IPS DF 4.7 (cell line): Measurements from ENCODE around the gene NCAM1.

Experiments
- DNase-seq: peaks from one replicate; pipeline ENCODE4 v3.0.0-alpha.2; 2013; ENCODE audit warnings: low spot score; ENCODE audit errors: extremely low read depth

NCAM1 gene

GRCh38 chr11:113249491-113249763 lies 288.2 kb downstream of the NCAM1 start:
- DNase-seq = no peak

- DNase-seq = no peak
These were observed 288.6 kb downstream of the NCAM1 start for GRCh38 chr11:113249786-113250185.

DNA sequence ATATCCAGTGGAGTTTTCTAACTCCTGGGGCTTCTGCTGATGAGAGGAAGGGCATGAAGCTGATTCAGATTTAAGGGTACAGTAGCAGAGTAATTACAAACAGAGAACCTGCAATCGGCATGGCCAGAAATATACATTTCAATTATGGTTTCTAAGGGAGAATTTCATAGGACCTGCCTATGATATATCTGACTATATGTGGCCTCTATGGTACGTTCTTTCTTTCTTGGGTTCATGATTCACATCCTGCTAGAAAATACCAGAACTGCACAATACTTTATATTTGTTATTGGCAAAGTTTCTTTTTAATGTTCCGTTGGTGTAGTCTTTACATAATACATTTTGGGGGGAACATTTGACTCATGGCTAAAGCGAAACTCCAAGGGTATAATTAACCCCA lies 290.1 kb downstream of the NCAM1 start:
- DNase-seq = no peak

- no peak for DNase-seq
These were observed 292.2 kb downstream of the NCAM1 start for GRCh38 chr11:113253406-113253805.

GRCh38 chr11:113255096-113255495 lies 293.9 kb downstream of the NCAM1 start:
- DNase-seq = no peak

- DNase-seq = no peak
These were observed 294.5 kb downstream of the NCAM1 start for GRCh38 chr11:113255741-113256140.

- no peak for DNase-seq
These were observed 295.4 kb downstream of the NCAM1 start for GRCh38 chr11:113256431-113257202.

DNA sequence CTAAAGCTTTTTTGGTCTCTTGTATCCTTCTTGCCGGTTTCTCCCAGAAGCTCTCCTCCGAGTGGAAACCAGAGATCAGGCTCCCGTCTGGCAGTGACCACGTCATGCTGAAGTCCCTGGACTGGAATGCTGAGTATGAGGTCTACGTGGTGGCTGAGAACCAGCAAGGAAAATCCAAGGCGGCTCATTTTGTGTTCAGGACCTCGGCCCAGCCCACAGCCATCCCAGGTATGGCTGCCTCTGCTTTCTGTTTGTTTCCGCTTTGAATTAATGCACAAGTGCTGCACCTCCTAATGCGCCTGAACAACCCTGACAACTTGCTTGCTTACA lies 298.8 kb downstream of the NCAM1 start:
- DNase-seq = no peak

DNA sequence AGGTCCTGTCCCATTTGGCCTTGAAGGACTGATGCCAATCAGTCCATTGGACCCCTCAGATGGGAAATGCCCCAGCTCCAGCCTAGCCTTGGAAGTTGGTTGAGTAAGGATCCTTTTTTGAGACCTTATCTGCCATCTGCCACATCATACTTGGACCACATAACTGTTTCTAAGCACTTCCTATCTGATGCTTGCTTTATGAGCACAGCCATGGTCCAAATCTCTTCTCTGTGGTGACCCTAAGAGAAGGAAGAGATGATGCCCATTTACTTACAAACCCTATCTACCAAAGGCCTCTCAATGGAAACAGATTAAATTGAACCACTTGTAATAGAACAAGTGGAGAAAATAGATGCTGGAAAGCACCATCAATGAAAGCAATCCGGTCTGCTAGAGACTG lies 299.3 kb downstream of the NCAM1 start:
- DNase-seq = no peak

DNA sequence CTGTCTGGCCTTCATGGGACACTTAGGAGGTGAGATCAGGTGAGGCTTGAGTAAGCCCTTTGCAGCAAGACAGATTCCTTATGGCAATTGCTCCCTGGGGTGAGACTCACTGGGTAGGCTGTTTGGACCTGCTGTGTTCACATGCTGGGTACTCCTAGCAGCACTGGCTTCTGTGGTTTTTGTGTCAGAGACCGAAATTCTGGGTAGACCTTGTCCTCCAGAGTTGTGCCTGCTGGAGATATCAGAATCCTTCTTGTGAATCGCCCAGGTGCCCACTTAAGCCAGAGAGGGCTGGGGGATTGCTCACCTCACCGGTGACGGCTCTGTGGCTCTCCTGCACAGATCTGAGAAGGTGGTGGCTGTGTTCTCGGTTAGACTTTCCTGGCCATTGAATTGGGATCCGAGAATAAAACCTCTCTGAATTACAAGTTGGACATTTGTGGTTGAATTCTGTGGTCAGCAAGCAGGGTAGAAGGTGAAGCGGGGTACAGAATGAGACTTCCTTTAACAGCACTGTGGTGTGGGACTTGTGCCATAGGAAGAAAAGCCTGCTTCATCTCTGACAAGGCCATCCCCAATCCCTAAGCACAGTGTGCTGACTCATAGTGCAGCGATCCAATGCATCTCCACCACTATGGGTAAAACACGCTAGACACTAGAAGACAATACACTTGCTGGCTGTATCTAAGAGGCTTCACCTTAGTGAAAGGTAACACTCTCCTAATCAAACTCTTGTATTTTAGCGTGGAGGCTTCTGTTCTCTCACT lies 300.7 kb downstream of the NCAM1 start:
- no peak for DNase-seq

DNA sequence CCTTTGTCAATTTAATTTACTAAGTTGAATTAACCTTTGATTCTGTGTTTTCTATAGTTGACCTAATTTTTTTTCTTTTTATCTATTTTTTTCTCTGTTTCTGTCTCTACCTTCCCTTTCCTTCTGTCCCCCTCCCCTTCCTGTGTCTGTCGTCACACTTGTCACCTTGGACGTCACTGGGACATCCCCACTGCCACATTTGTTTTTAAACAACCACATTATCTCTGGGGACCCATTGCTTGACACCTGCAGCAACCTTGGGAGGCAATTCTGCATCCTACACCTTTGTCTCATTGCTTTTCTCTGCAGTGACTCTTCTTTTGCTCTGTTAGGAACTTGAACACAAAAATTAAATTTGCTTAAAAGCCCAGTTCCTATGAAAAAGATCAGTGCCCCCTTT lies 301.4 kb downstream of the NCAM1 start:
- DNase-seq = no peak

GRCh38 chr11:113263458-113264259 lies 302.4 kb downstream of the NCAM1 start:
- DNase-seq = no peak

GRCh38 chr11:113265362-113265761 lies 304.1 kb downstream of the NCAM1 start:
- no peak for DNase-seq

GRCh38 chr11:113267493-113267892 lies 306.3 kb downstream of the NCAM1 start:
- no peak for DNase-seq

DNA sequence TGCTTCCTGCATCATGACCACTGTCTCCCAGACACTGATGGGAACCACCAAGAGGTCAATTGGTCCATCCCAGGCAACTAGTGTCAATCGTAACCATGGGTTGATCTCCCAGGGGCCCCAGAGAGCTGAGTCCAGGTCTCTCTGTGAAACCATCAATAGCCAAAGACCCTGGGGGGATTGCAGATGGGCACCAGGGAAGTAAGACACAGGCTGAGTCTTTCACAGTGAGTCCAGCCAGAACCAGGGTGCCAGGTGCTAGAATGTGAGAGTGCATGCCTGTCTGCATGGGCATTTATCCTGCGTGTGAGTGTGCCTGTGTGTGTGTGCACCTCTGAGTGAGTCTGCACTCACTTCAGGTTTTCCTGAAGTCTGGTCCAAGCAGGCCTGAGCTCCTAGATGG lies 307.9 kb downstream of the NCAM1 start:
- no peak for DNase-seq

GRCh38 chr11:113269636-113270035 lies 308.4 kb downstream of the NCAM1 start:
- no peak for DNase-seq

DNA sequence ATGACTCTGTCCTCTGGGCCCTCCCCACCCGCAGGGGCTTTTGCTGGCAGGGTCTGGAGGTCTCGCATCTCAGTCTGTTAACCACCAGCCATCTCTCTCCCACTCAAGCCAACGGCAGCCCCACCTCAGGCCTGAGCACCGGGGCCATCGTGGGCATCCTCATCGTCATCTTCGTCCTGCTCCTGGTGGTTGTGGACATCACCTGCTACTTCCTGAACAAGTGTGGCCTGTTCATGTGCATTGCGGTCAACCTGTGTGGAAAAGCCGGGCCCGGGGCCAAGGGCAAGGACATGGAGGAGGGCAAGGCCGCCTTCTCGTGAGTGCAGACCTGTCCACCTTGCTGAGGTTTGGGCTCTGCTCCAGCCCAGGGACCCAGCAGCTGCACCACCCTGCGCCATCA lies 308.9 kb downstream of the NCAM1 start:
- no peak for DNase-seq

DNA sequence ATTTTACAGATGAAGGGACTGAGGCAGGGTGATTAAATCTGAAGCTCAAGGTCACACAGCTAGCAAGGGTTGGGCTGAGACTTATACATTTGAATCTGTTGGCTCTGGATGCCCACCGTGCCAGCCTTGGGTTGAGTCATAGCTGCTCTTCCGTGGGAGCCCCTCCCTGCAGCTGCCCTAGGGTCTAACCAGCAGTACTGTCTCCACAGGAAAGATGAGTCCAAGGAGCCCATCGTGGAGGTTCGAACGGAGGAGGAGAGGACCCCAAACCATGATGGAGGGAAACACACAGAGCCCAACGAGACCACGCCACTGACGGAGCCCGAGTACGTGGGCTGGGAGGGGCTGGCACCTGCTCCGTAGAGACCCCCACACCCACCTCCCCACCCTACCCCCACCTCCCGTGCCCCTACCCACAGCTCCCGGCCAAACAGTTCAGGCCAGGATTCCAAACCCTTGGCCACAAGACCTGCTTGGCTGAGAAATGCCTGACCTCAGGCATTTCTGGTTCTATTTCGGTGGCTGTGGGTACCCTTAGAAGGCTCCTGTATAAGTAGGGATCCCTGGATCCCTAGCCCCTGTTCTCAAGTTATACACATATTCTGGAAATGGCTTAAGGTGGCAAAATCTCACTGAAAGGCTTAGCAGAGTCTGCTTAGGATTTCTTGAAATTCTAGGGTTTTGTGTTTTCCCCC lies 310.5 kb downstream of the NCAM1 start:
- no peak for DNase-seq

GRCh38 chr11:113272281-113272680 lies 311.1 kb downstream of the NCAM1 start:
- no peak for DNase-seq

GRCh38 chr11:113272927-113273615 lies 311.9 kb downstream of the NCAM1 start:
- no peak for DNase-seq

GRCh38 chr11:113273720-113274119 lies 312.5 kb downstream of the NCAM1 start:
- no peak for DNase-seq
